ENCODE measurements around the gene TOPBP1. TPM values are rescaled to one million over a fixed set of nuclear protein-coding genes. Genes with fewer than 3 reads are reported as not detected.
"Not testable (repeated sequence)": the region's sequence is repeated elsewhere in the genome, so short reads cannot be mapped to it uniquely, and the experiment has no call there.

The TOPBP1 gene
- total RNA-seq, 1 donor from 2014 or later = 23.9 TPM

- no peaks in the 10 kb centered on the region for H3K79me2 ChIP-seq (ENCODE audit: insufficient read depth, low read length)
- no peak for FAIRE-seq
- H3K4me1 ChIP-seq (ENCODE audit: insufficient read depth, low read length) = no peaks in the 10 kb centered on the region
- Mint-ChIP-seq H3K27me3 (ENCODE audit: low read depth, unreplicated experiment) (peaks cover 7% of the 10 kb centered on the region), H3K36me3 (ENCODE audit: low read depth, unreplicated experiment) (no peaks in the 10 kb centered on the region), H3K9me3 (ENCODE audit: unreplicated experiment) (peaks cover 3% of the 10 kb centered on the region), H3K27ac (ENCODE audit: unreplicated experiment) (no peak overlapping the region), H3K4me3 (ENCODE audit: unreplicated experiment) (no peak overlapping the region), H3K4me1 (ENCODE audit: low read depth, unreplicated experiment) (no peaks in the 10 kb centered on the region)
- no peak overlapping the region for H2AFZ ChIP-seq (ENCODE audit: low read depth, low read length)
- no peak for DNase-seq (ENCODE audit: low read depth)
- no peak overlapping the region for H3K4me2 ChIP-seq (ENCODE audit: low read length)
- H3K27me3 ChIP-seq (ENCODE audit: insufficient read depth, low read length) = no peaks in the 10 kb centered on the region
- H3K27ac ChIP-seq (ENCODE audit: low read depth, low read length) = no peak overlapping the region
- TF ChIP-seq CTCF (IDR thresholded peaks at IDR 0.05; ENCODE audit: insufficient read depth, low read depth, low read length) = no peak
- no peak for TF ChIP-seq EZH2 (IDR thresholded peaks at IDR 0.05; ENCODE audit: insufficient read depth, low read length)
- no peak overlapping the region for H3K9ac ChIP-seq (ENCODE audit: low read length)
- H3K9me3 ChIP-seq (ENCODE audit: insufficient read depth, low read depth, low read length) = no peaks in the 10 kb centered on the region
- no peaks in the 10 kb centered on the region for H3K36me3 ChIP-seq (ENCODE audit: insufficient read depth, low read length)
- H3K4me3 ChIP-seq (ENCODE audit: insufficient read depth, low read depth, low read length) = no peak overlapping the region
- H4K20me1 ChIP-seq (ENCODE audit: insufficient read depth, low read length) = no peaks in the 10 kb centered on the region
Observed at GRCh38 chr3:133691273-133692107, 29.7 kb upstream of the TOPBP1 start.

GRCh38 chr3:133677993-133678392 lies 16.3 kb upstream of the TOPBP1 start:
- H3K9me3 Mint-ChIP-seq (ENCODE audit: unreplicated experiment) = peaks cover 11% of the 10 kb centered on the region
- H3K36me3 ChIP-seq (ENCODE audit: insufficient read depth, low read length); H3K4me1 Mint-ChIP-seq (ENCODE audit: low read depth, unreplicated experiment): not testable (repeated sequence)

GRCh38 chr3:133676336-133677118 lies 14.8 kb upstream of the TOPBP1 start:
- no peaks in the 10 kb centered on the region for H3K4me1 ChIP-seq (ENCODE audit: insufficient read depth, low read length)
- peaks cover 44% of the 10 kb centered on the region for H3K27me3 ChIP-seq (ENCODE audit: insufficient read depth, low read length)
- no peaks in the 10 kb centered on the region for H3K9me3 ChIP-seq (ENCODE audit: insufficient read depth, low read depth, low read length)
- no peaks in the 10 kb centered on the region for H4K20me1 ChIP-seq (ENCODE audit: insufficient read depth, low read length)
- no peak overlapping the region for H3K27ac ChIP-seq (ENCODE audit: low read depth, low read length)
- no peak for TF ChIP-seq EZH2 (IDR thresholded peaks at IDR 0.05; ENCODE audit: insufficient read depth, low read length)
- no peak for TF ChIP-seq CTCF (IDR thresholded peaks at IDR 0.05; ENCODE audit: insufficient read depth, low read depth, low read length)
- H3K36me3 ChIP-seq (ENCODE audit: insufficient read depth, low read length) = no peaks in the 10 kb centered on the region
- no peak overlapping the region for H3K4me3 ChIP-seq (ENCODE audit: insufficient read depth, low read depth, low read length)
- no peak for FAIRE-seq
- Mint-ChIP-seq H3K27ac (ENCODE audit: unreplicated experiment) (no peak overlapping the region), H3K36me3 (ENCODE audit: low read depth, unreplicated experiment) (peaks cover 4% of the 10 kb centered on the region), H3K27me3 (ENCODE audit: low read depth, unreplicated experiment) (peaks cover 39% of the 10 kb centered on the region), H3K4me1 (ENCODE audit: low read depth, unreplicated experiment) (no peaks in the 10 kb centered on the region), H3K9me3 (ENCODE audit: unreplicated experiment) (peaks cover 3% of the 10 kb centered on the region), H3K4me3 (ENCODE audit: unreplicated experiment) (no peak overlapping the region)
- H3K4me2 ChIP-seq (ENCODE audit: low read length) = no peak overlapping the region
- DNase-seq (ENCODE audit: low read depth) = no peak
- H3K79me2 ChIP-seq (ENCODE audit: insufficient read depth, low read length) = no peaks in the 10 kb centered on the region
- H3K9ac ChIP-seq (ENCODE audit: low read length) = no peak overlapping the region
- no peak overlapping the region for H2AFZ ChIP-seq (ENCODE audit: low read depth, low read length)

More at GRCh38 chr3:133677993-133678392, 16.3 kb upstream of the TOPBP1 start:
- H3K36me3 Mint-ChIP-seq (ENCODE audit: low read depth, unreplicated experiment); H3K79me2 ChIP-seq (ENCODE audit: insufficient read depth, low read length); FAIRE-seq; H3K9me3 ChIP-seq (ENCODE audit: insufficient read depth, low read depth, low read length); H4K20me1 ChIP-seq (ENCODE audit: insufficient read depth, low read length); H3K4me1 ChIP-seq (ENCODE audit: insufficient read depth, low read length); H3K9ac ChIP-seq (ENCODE audit: low read length); H3K4me2 ChIP-seq (ENCODE audit: low read length); H3K27ac Mint-ChIP-seq (ENCODE audit: unreplicated experiment); H2AFZ ChIP-seq (ENCODE audit: low read depth, low read length); H3K27ac ChIP-seq (ENCODE audit: low read depth, low read length); DNase-seq (ENCODE audit: low read depth); H3K4me3 ChIP-seq (ENCODE audit: insufficient read depth, low read depth, low read length); H3K4me3 Mint-ChIP-seq (ENCODE audit: unreplicated experiment): not testable (repeated sequence)
- peaks cover 37% of the 10 kb centered on the region for H3K27me3 ChIP-seq (ENCODE audit: insufficient read depth, low read length)
- peaks cover 40% of the 10 kb centered on the region for H3K27me3 Mint-ChIP-seq (ENCODE audit: low read depth, unreplicated experiment)
